Neural cell (in vitro differentiated cells): ENCODE data around the gene ROR2. TPM values are rescaled to one million over a fixed set of nuclear protein-coding genes. Genes with fewer than 3 reads are reported as not detected.

Experiments used
- H2AFZ ChIP-seq: fragments of 200-600, 300-800 bp; sonication (generic), shearing (Covaris generic); 2 replicates; pipeline ENCODE4 v1.6.0; 2014; ENCODE audit warnings: low read depth, mild to moderate bottlenecking, antibody characterized with exemption, low read length, moderate library complexity
- H3F3A ChIP-seq: fragments of 200-600 bp; shearing (Covaris generic); 2 replicates; pipeline ENCODE4 v1.6.1; 2016; ENCODE audit warnings: mild to moderate bottlenecking, moderate library complexity, mixed read lengths, antibody characterized with exemption, low read length; ENCODE audit not compliant: insufficient read depth, poor library complexity, severe bottlenecking
- H3K27ac ChIP-seq: fragments of 200-600, 300-800 bp; sonication (generic), shearing (Covaris generic); 2 replicates; pipeline ENCODE4 v1.5.1; 2014; ENCODE audit warnings: mild to moderate bottlenecking, low read length, moderate library complexity
- H3K27me3 ChIP-seq: fragments of 300-800, 200-600 bp; sonication (generic), shearing (Covaris generic); 2 replicates; pipeline ENCODE4 v1.6.0; 2014; ENCODE audit warnings: mild to moderate bottlenecking, low read depth, low read length, moderate library complexity; ENCODE audit not compliant: insufficient read depth
- H3K36me3 ChIP-seq: fragments of 300-800, 200-600 bp; sonication (generic), shearing (Covaris generic); 2 replicates; pipeline ENCODE4 v1.5.1; 2014; ENCODE audit warnings: mild to moderate bottlenecking, antibody characterized with exemption, low read length, moderate library complexity; ENCODE audit not compliant: insufficient read depth
- H3K4me2 ChIP-seq: fragments of 300-800, 200-600 bp; sonication (generic), shearing (Covaris generic); 2 replicates; pipeline ENCODE4 v1.6.0; 2014; ENCODE audit warnings: mild to moderate bottlenecking, low read length
- H3K4me3 ChIP-seq: fragments of 300-800, 200-600 bp; sonication (generic), shearing (Covaris generic); 2 replicates; pipeline ENCODE4 v1.5.1; 2014; ENCODE audit warnings: mild to moderate bottlenecking, low read length, moderate library complexity
- H3K79me2 ChIP-seq: fragments of 200-600 bp; shearing (Covaris generic); replicated peaks from 2 replicates; pipeline ENCODE4 v1.6.0; 2014; ENCODE audit warnings: mild to moderate bottlenecking, low read length, moderate library complexity; ENCODE audit not compliant: insufficient read depth
- H3K9ac ChIP-seq: fragments of 300-800, 200-600 bp; sonication (generic), shearing (Covaris generic); 2 replicates; pipeline ENCODE4 v1.6.1; 2016; ENCODE audit warnings: mild to moderate bottlenecking, low read length, mixed read lengths
- H3K9me2 ChIP-seq: fragments of 200-600 bp; shearing (Covaris generic); 2 replicates; pipeline ENCODE4 v1.6.1; 2016; ENCODE audit warnings: mild to moderate bottlenecking, low read length, mixed read lengths; ENCODE audit not compliant: insufficient read depth
- H3K9me3 ChIP-seq: fragments of 200-600, 300-800 bp; sonication (generic), shearing (Covaris generic); 2 replicates; pipeline ENCODE4 v1.6.1; 2016; ENCODE audit warnings: mild to moderate bottlenecking, mixed run types, low read length, moderate library complexity, mixed read lengths
- H4K20me1 ChIP-seq: fragments of 200-600 bp; shearing (Covaris generic); 2 replicates; pipeline ENCODE4 v1.6.1; 2016; ENCODE audit warnings: mild to moderate bottlenecking, mixed run types; ENCODE audit not compliant: insufficient read depth
- CTCF ChIP-seq: fragments of 450-650 bp; IDR thresholded peaks from 2 replicates; pipeline ENCODE4 v1.5.1; 2014; ENCODE audit warnings: antibody characterized with exemption, mild to moderate bottlenecking, moderate library complexity; ENCODE audit not compliant: poor library complexity, severe bottlenecking
- EP300 ChIP-seq: fragments of 450-650 bp; conservative IDR thresholded peaks from 2 replicates; pipeline ENCODE4 v1.6.1; 2014; ENCODE audit warnings: antibody characterized with exemption, mild to moderate bottlenecking, moderate library complexity; ENCODE audit not compliant: poor library complexity, severe bottlenecking
- EZH2 ChIP-seq: fragments of 200-600, 300-800 bp; shearing (Covaris generic), sonication (generic); IDR thresholded peaks from 2 replicates; pipeline ENCODE4 v1.6.1; 2014; ENCODE audit warnings: antibody characterized with exemption, low read length, borderline replicate concordance, mild to moderate bottlenecking; ENCODE audit not compliant: insufficient read depth, poor library complexity, severe bottlenecking
- MXI1 ChIP-seq: fragments of 450-650 bp; conservative IDR thresholded peaks from 2 replicates; pipeline ENCODE4 v1.6.1; 2014; ENCODE audit warnings: antibody characterized with exemption, mild to moderate bottlenecking; ENCODE audit not compliant: poor library complexity, severe bottlenecking
- POLR2AphosphoS5 ChIP-seq: IDR thresholded peaks from 2 replicates; pipeline ENCODE4 v1.6.1; 2012
- RAD21 ChIP-seq: fragments of 450-650 bp; conservative IDR thresholded peaks from 2 replicates; pipeline ENCODE4 v1.6.1; 2014; ENCODE audit warnings: antibody characterized with exemption, mild to moderate bottlenecking, moderate library complexity
- REST ChIP-seq: IDR thresholded peaks from 2 replicates; pipeline ENCODE4 v1.6.1; 2012; ENCODE audit warnings: borderline replicate concordance
- SMC3 ChIP-seq: fragments of 450-650 bp; conservative IDR thresholded peaks from 2 replicates; pipeline ENCODE4 v1.6.1; 2014; ENCODE audit warnings: antibody characterized with exemption, mild to moderate bottlenecking, moderate library complexity; ENCODE audit not compliant: poor library complexity
- TAF1 ChIP-seq: IDR thresholded peaks from 2 replicates; pipeline ENCODE4 v1.6.1; 2012; ENCODE audit warnings: low read depth
- polyA plus RNA-seq: library from polyadenylated mRNA; depleted of rRNA; stranded (reverse); fragments of >200 nt; gene quantifications from 2 replicates; pipeline ENCODE4 v1.2.3, GENCODE V29; 2014

The ROR2 gene
- polyA plus RNA-seq, 1 donor from 2014 or later: 0.33 TPM

GRCh38 chr9:91944711-91945110 is 5.3 kb downstream of the ROR2 start:
- no peak overlapping the region for H3K4me3 ChIP-seq
- H3K79me2 ChIP-seq: peaks cover 12% of the 10 kb centered on the region
- no peak for TF ChIP-seq MXI1

DNA sequence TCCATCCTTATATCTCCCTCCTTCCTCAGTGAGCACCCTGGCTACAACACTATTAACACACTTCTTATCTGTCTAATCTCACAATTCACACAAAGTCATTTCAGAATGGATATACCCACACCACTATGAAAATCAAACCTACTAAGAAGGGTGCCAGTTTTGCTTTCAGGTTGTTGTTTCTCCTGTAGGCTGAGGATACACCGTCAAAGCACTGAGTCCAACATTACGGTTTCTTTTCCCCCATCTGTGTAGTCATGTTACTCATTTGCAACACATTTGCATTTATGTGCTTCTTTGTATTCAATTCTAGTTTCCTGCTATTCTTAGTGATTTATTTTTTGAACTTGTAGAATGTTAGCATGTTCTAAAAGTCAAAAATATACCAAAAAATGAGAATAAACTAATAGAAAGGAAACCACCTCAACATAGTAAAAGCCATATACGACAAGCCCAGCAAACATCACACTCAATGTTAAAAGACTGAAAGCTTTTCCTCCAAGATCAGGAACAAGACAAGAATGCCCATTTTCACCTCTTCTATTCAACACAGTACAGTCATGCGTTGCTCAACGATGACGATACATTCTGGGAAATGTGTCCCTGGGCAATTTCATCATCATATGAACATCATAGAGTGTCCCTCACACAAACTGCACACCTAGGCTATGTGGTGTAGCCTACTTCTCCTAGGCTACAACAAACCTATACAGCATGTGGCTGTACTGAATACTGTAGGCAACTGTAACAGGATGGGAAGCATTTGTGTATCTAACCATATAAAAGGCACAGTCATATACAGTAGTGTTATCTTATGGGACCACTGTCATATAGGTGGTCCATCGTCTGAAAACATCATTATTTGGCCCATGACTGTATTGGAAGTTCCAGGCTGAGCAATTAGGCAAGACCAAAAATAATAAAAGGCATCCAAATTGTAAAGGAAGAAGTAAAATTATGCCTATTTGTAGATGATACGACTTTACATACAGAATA is 6.3 kb downstream of the ROR2 start:
- Histone ChIP-seq H4K20me1 (no peaks in the 10 kb centered on the region), H3K36me3 (no peaks in the 10 kb centered on the region), H3F3A (no peaks in the 10 kb centered on the region), H3K9me3 (no peaks in the 10 kb centered on the region), H3K79me2 (peaks cover 12% of the 10 kb centered on the region), H3K27me3 (peaks cover 15% of the 10 kb centered on the region), H3K9me2 (no peaks in the 10 kb centered on the region), H3K27ac (no peak overlapping the region), H3K9ac (no peak overlapping the region), H2AFZ (no peak overlapping the region), H3K4me2 (no peak overlapping the region), H3K4me3 (no peak overlapping the region)
- TF ChIP-seq EZH2 (no peak), REST (no peak), POLR2AphosphoS5 (no peak), TAF1 (no peak)

More at GRCh38 chr9:91944711-91945110, 5.3 kb downstream of the ROR2 start:
- Histone ChIP-seq H2AFZ (no peak overlapping the region), H3K9me3 (no peaks in the 10 kb centered on the region), H3K4me2 (no peak overlapping the region), H3K9ac (no peak overlapping the region), H4K20me1 (no peaks in the 10 kb centered on the region), H3K27ac (no peak overlapping the region), H3K27me3 (peaks cover 24% of the 10 kb centered on the region), H3K36me3 (no peaks in the 10 kb centered on the region), H3F3A (no peaks in the 10 kb centered on the region), H3K9me2 (no peaks in the 10 kb centered on the region)

- Histone ChIP-seq H2AFZ (no peak overlapping the region), H3K79me2 (peaks cover 5% of the 10 kb centered on the region), H3K27me3 (no peaks in the 10 kb centered on the region), H3K36me3 (no peaks in the 10 kb centered on the region), H3K9me2 (no peaks in the 10 kb centered on the region), H3K4me2 (no peak overlapping the region), H3K4me3 (no peak overlapping the region), H3K27ac (no peak overlapping the region), H4K20me1 (no peaks in the 10 kb centered on the region), H3F3A (no peaks in the 10 kb centered on the region), H3K9ac (no peak overlapping the region), H3K9me3 (no peaks in the 10 kb centered on the region)
- TF ChIP-seq REST: no peak
- no peak for TF ChIP-seq CTCF
- no peak for TF ChIP-seq MXI1
- no peak for TF ChIP-seq EP300
- TF ChIP-seq SMC3: no peak
- no peak for TF ChIP-seq POLR2AphosphoS5
- no peak for TF ChIP-seq EZH2
- no peak for TF ChIP-seq RAD21
- TF ChIP-seq TAF1: no peak
These were observed 7.8 kb downstream of the ROR2 start for GRCh38 chr9:91942201-91942600.
